Pancreas (tissue), 10 donors: ENCODE measurements around the gene RGL4. TPM values are rescaled to one million over a fixed set of nuclear protein-coding genes. Genes with fewer than 3 reads are reported as not detected.
"Not testable (repeated sequence)": the region's sequence is repeated elsewhere in the genome, so short reads cannot be mapped to it uniquely, and the experiment has no call there.

Experiments used
- ATAC-seq, 4 donors: fragments of 200-7000 bp; cut with Tn5 transposase; one replicate each; pipeline versions ENCODE4 v1.8.0 to v1.9.1; 2020; ENCODE audit warnings: mild to moderate bottlenecking in 4 of 4, moderate library complexity in 4 of 4
- DNase-seq, 6 donors: peaks; one replicate each; pipeline ENCODE4 v3.0.0-alpha.2; 2020
- FAIRE-seq: peaks from 2 replicates; lab custom pipeline; 2012; peaks lifted over from hg19 to GRCh38; lab: Jason Lieb, UNC
- H3K27ac ChIP-seq, 4 donors: fragments of 200-600 bp; sonication (generic); 1 replicate in 3 of 4; 2 replicates in 1 of 4; pipeline versions ENCODE4 v1.5.0 to v1.8.0; 2020
- H3K27me3 ChIP-seq, 4 donors: fragments of 200-600 bp; one replicate each; pipeline ENCODE4 v1.8.0; 2021
- H3K36me3 ChIP-seq, 3 donors: fragments of 200-600 bp; sonication (generic) in 1 of 3; one replicate each; pipeline versions ENCODE4 v1.5.0 to v1.8.0; 2020 to 2021
- H3K4me1 ChIP-seq, 3 donors: fragments of 200-600 bp; one replicate each; pipeline ENCODE4 v1.8.0; 2021
- H3K4me3 ChIP-seq, 4 donors: fragments of 200-600 bp; sonication (generic) in 2 of 4; one replicate each; pipeline versions ENCODE4 v1.5.0 to v1.8.0; 2020 to 2021
- H3K9me3 ChIP-seq, 4 donors: fragments of 200-600 bp; one replicate each; pipeline ENCODE4 v1.8.0; 2021
- WGBS, 2 donors: extraction: QIAGEN DNeasy Blood & Tissue Kit; methylation state at CpG; one replicate each; pipeline ENCODE4 v1.1.7; 2013; 5-methylcytosine and 5-hydroxymethylcytosine counted together
- intact Hi-C, 3 donors: fragments of 100-400 bp; cut with DNase I; formaldehyde crosslinking; loops; one replicate each; pipeline versions ENCODE4 v1.11.1 to v1.14.2; 2022
- polyA plus RNA-seq, 2 donors: library from polyadenylated mRNA; stranded (reverse); fragments of 200-250 nt; gene quantifications; one replicate each; pipeline ENCODE4 v1.2.3, GENCODE V29; 2013
- total RNA-seq, 6 donors: library from RNA; stranded (reverse); fragmentation: NEBNext Ultra II Directional in 4 of 6; extraction: Animal tissue kit (Norgen Biotek cat#: 25700) in 4 of 6; gene quantifications; one replicate each; pipeline versions ENCODE4 v1.2.1 to v1.2.4, GENCODE V29; 2021 to 2023
- TF ChIP-seq, protein P1 (sequence below), 4 donors: fragments of 200-600 bp; sonication (generic) in 3 of 4; IDR thresholded peaks; one replicate each; pipeline versions ENCODE4 v1.5.0 to v1.8.0; 2021; ENCODE audit warnings: antibody characterized with exemption in 4 of 4
- donor health status: healthy with polysubstance abuse.
- donor health status: DM: no; HTN: no; CAD: no; lungs with moderate emphysema.
- donor health status: DM: no; HTN: no; CAD: no.
- donor health status: control.
- donor health status: control.
- donor health status: Bipolar disorder and iron deficiency.
- donor health status: DM: yes; HTN: yes; CAD: no.
- donor health status: DM: no; HTN: no; CAD: no.
- donor health status: DM: no; HTN: no; CAD: no.
- donor health status: DM: yes; HTN: yes; CAD: no.

The RGL4 gene
- total and polyA plus RNA-seq, 8 donors = 0.42 to 0.95 (median 0.61) TPM; not detected in 4

DNA sequence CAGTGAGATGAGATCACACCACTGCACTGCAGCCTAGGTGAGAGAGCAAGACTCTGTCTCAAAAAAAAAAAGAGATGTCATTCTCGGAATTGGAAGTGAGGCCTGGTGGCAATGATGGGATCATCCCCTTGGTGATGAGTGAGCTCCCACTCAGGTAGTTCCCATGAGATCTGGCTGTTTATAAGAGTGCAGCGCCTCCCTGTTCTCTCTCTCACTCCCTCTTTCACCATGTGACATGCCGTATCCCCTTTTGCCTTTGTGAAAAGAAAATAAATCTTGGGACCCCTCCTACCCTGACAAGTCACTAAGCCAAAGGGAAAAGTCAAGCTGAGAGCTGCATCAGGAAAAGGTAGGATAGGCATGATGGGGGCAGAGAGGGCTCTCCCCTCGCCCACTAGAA lies 31.3 kb downstream of the RGL4 start:
- no peaks in the 10 kb centered on the region for H3K36me3 ChIP-seq
- H3K4me1 ChIP-seq = no peaks in the 10 kb centered on the region
- intact Hi-C loops = no loop called here
- H3K4me3 ChIP-seq = no peak overlapping the region
- no peaks in the 10 kb centered on the region for H3K9me3 ChIP-seq
- H3K27ac ChIP-seq = no peak overlapping the region
- FAIRE-seq (no peak), ATAC-seq (no peak), DNase-seq (peak in 1 of 6 donors; percentile 6)
- WGBS, 2 donors = 81 to 84% methylated on average over 4 of the region's 4 CpGs
- no peaks in the 10 kb centered on the region for H3K27me3 ChIP-seq
- TF ChIP-seq, protein P1, sequence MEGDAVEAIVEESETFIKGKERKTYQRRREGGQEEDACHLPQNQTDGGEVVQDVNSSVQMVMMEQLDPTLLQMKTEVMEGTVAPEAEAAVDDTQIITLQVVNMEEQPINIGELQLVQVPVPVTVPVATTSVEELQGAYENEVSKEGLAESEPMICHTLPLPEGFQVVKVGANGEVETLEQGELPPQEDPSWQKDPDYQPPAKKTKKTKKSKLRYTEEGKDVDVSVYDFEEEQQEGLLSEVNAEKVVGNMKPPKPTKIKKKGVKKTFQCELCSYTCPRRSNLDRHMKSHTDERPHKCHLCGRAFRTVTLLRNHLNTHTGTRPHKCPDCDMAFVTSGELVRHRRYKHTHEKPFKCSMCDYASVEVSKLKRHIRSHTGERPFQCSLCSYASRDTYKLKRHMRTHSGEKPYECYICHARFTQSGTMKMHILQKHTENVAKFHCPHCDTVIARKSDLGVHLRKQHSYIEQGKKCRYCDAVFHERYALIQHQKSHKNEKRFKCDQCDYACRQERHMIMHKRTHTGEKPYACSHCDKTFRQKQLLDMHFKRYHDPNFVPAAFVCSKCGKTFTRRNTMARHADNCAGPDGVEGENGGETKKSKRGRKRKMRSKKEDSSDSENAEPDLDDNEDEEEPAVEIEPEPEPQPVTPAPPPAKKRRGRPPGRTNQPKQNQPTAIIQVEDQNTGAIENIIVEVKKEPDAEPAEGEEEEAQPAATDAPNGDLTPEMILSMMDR (IDR thresholded peaks at IDR 0.05) = no peak

DNA sequence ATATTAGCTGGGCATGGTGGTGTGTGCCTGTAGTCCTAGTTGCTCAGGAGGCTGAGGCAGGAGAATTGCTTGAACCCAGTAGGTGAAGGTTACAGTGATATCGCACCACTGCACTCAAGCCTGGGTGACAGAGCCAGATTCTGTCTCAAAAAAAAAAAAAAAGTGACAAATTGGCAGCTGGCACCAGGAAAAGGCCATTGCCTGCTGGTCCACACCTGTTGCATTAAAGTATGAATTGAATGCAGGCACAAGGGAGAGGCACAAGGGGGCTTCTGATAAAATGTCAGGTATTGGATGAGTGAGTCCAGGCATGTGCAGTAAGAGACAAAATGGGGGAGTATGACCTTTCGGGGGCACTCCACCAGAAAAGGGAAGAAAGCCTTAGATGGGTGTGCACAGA lies 31.9 kb downstream of the RGL4 start:
- intact Hi-C loops = no loop called here
- no peaks in the 10 kb centered on the region for H3K27me3 ChIP-seq
- TF ChIP-seq, protein P1 (IDR thresholded peaks at IDR 0.05) = no peak
- no peaks in the 10 kb centered on the region for H3K36me3 ChIP-seq
- H3K9me3 ChIP-seq = no peaks in the 10 kb centered on the region
- WGBS, 2 donors = 44 to 55% methylated on average over 2 of the region's 2 CpGs
- DNase-seq = no peak
- ATAC-seq = peak in 1 of 4 donors; percentile 34
- H3K4me1 ChIP-seq = no peaks in the 10 kb centered on the region
- no peak overlapping the region for H3K27ac ChIP-seq
- no peak for FAIRE-seq
- no peak overlapping the region for H3K4me3 ChIP-seq

DNA sequence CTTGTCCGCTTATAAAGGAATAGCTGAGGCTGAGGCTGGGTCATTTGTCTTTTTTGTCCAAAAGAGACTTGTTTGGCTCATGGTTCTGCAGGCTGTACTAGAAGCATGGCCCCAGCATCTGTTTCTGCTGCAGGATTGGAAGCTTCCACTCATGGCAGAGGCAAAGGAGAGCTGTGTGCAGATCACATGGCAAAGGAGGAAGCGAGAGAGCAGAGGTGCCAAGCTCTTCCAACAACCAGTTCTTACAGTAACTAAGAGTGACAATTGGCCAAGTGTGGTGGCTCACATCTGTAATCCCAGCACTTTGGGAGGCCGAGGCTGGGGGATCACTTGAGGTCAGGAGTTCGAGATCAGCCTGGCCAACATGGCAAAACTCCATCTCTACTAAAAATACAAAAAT lies 37.3 kb downstream of the RGL4 start:
- H3K4me1 ChIP-seq, H3K27me3 ChIP-seq, H3K36me3 ChIP-seq, H3K4me3 ChIP-seq, intact Hi-C loops, H3K27ac ChIP-seq, DNase-seq, H3K9me3 ChIP-seq, FAIRE-seq: not testable (repeated sequence)
- ATAC-seq = peak in 1 of 4 donors; percentile 45
- 85 to 87% methylated on average over 4 of the region's 4 CpGs for WGBS, 2 donors

DNA sequence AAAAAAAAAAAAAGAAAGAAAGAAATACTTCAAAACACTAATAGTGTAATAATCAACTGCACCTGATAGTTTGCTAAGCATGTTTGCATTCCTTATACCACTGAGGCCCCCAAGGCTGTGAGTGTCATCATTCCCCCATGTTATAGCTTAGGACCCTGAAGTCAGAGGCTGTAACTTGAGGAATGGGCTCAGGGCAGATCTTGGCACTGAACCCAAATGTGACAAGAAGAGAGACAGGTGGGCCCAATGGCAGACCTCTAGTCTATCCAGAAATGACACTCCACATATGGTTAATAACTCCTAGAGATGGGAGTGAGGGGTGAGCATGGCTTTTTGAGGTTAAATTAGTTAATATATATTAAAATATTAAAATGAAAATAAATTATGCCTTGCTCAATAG lies 46.9 kb downstream of the RGL4 start:
- no peaks in the 10 kb centered on the region for H3K9me3 ChIP-seq
- DNase-seq = no peak
- H3K36me3 ChIP-seq = no peaks in the 10 kb centered on the region
- no peak for ATAC-seq
- no peaks in the 10 kb centered on the region for H3K4me1 ChIP-seq
- TF ChIP-seq, protein P1 (IDR thresholded peaks at IDR 0.05) = no peak
- FAIRE-seq = no peak
- H3K27me3 ChIP-seq = no peaks in the 10 kb centered on the region
- H3K27ac ChIP-seq = no peak overlapping the region
- intact Hi-C loops = no loop called here
- no peak overlapping the region for H3K4me3 ChIP-seq

DNA sequence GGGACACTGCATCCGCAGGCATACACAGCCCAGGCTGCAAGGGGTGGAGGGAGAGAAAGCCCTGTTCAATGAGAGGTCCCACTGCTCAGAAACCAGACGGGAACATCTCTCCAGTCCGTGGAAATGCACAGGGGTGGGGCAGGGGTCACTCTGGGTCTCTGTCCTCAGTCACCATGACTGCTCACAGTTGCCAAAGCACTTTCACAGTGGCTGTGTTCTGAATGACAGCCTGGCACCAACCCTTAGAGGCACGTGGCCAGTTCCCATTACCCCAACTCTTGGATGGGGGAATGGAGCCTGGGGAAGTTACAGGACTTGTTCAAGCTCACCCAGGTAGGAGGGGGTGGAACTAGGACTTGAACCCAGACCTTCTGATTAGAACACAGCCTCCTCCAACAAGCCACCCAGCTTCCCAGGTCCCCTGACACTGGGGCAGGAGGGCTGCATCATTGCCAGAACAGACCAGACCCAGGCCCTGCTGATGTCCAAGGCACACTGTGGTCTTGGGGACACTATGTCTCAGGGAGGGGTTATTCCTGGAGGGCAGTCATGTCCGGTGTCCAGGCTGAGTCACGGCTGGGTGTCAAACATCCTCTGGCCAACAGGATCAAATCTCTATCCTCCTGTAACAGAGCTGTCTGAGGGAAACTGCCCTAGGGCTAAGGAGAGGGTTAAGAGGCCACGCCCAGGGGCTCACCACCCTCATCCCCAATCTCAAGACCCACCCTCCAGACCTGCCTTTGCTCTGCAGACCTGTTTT lies 51.9 kb downstream of the RGL4 start:
- H3K4me3 ChIP-seq = no peak overlapping the region

More for the DNA sequence above, 51.9 kb downstream of the RGL4 start:
- ATAC-seq (peak in 3 of 4 donors; percentile 21 to 49 (median 27)), FAIRE-seq (no peak), DNase-seq (no peak)
- 71 to 74% methylated on average over 7 of the region's 7 CpGs for WGBS, 2 donors
- no peaks in the 10 kb centered on the region for H3K4me1 ChIP-seq
- intact Hi-C loops = no loop called here
- peaks cover 0 to 18% (median 0%) of the 10 kb centered on the region in 3 donors for H3K36me3 ChIP-seq
- H3K9me3 ChIP-seq = no peaks in the 10 kb centered on the region
- TF ChIP-seq, protein P1 (IDR thresholded peaks at IDR 0.05) = no peak
- H3K27ac ChIP-seq = no peak overlapping the region
- no peaks in the 10 kb centered on the region for H3K27me3 ChIP-seq
